HepG2 (cell line): ENCODE measurements around the gene SCRT2. TPM values are rescaled to one million over a fixed set of nuclear protein-coding genes. Genes with fewer than 3 reads are reported as not detected.

Source experiments
- ADNP ChIP-seq: sonication (generic); formaldehyde crosslinking; IDR thresholded peaks from 2 replicates; pipeline ENCODE4 v1.4.0; 2020; ENCODE audit warnings: missing genetic modification reagents
- AKAP8 ChIP-seq: sonication (generic); formaldehyde crosslinking; IDR thresholded peaks from 2 replicates; pipeline ENCODE4 v1.5.1; 2020; ENCODE audit warnings: mild to moderate bottlenecking, missing genetic modification reagents
- BHLHE40 ChIP-seq: IDR thresholded peaks from 2 replicates; pipeline ENCODE4 v1.6.1; 2011; ENCODE audit warnings: low read length, improper control_type of control experiment
- CBX1 ChIP-seq: IDR thresholded peaks from one replicate; pipeline ENCODE4 v1.6.1; 2016; ENCODE audit warnings: antibody characterized with exemption, low read depth
- ETV6 ChIP-seq: sonication (generic); formaldehyde crosslinking; conservative IDR thresholded peaks from 2 replicates; pipeline ENCODE4 v1.4.0; 2020; ENCODE audit warnings: missing genetic modification reagents
- IKZF5 ChIP-seq: IDR thresholded peaks from 2 replicates; pipeline ENCODE4 v1.6.1; 2018; ENCODE audit warnings: missing genetic modification reagents, mild to moderate bottlenecking, missing compliant biosample characterization
- KAT7 ChIP-seq: IDR thresholded peaks from 2 replicates; pipeline ENCODE4 v1.6.1; 2018; ENCODE audit warnings: borderline replicate concordance, missing compliant biosample characterization
- RARA ChIP-seq: IDR thresholded peaks from 2 replicates; pipeline ENCODE4 v1.6.1; 2016; ENCODE audit warnings: missing genetic modification reagents, missing compliant biosample characterization
- SNAI1 ChIP-seq: sonication (generic); formaldehyde crosslinking; IDR thresholded peaks from 2 replicates; pipeline ENCODE4 v1.5.0; 2020; ENCODE audit warnings: mild to moderate bottlenecking, missing genetic modification reagents, borderline replicate concordance
- SP1 ChIP-seq, 2 experiments: fragments of 450-650 bp in 1 of 2; sonication (generic) in 1 of 2; formaldehyde crosslinking in 1 of 2; IDR thresholded peaks; 2 replicates each; pipeline versions ENCODE4 v1.4.0 to v1.6.1; 2016 to 2020; ENCODE audit warnings: missing genetic modification reagents in 1 of 2
- ZIK1 ChIP-seq: sonication (generic); formaldehyde crosslinking; IDR thresholded peaks from 2 replicates; pipeline ENCODE4 v1.5.0; 2020; ENCODE audit warnings: mild to moderate bottlenecking, low read depth, missing genetic modification reagents, borderline replicate concordance
- ZKSCAN1 ChIP-seq: fragments of 150-350 bp; IDR thresholded peaks from 2 replicates; pipeline ENCODE4 v1.6.1; 2014; ENCODE audit warnings: low read length
- ZMAT3 ChIP-seq: sonication (generic); formaldehyde crosslinking; conservative IDR thresholded peaks from 2 replicates; pipeline ENCODE4 v1.7.0; 2021; ENCODE audit warnings: missing genetic modification reagents
- ZNF20 ChIP-seq: sonication (generic); formaldehyde crosslinking; IDR thresholded peaks from 2 replicates; pipeline ENCODE4 v1.4.0; 2020; ENCODE audit warnings: mild to moderate bottlenecking, moderate library complexity, missing genetic modification reagents
- ZNF557 ChIP-seq: sonication (generic); formaldehyde crosslinking; IDR thresholded peaks from 2 replicates; pipeline ENCODE4 v1.4.0; 2020; ENCODE audit warnings: missing genetic modification reagents
- ZNF607 ChIP-seq: sonication (generic); formaldehyde crosslinking; IDR thresholded peaks from 2 replicates; pipeline ENCODE4 v1.5.1; 2020; ENCODE audit warnings: missing genetic modification reagents, mild to moderate bottlenecking, borderline replicate concordance
- ZNF672 ChIP-seq: sonication (generic); formaldehyde crosslinking; IDR thresholded peaks from 2 replicates; pipeline ENCODE4 v1.8.1; 2022; ENCODE audit warnings: missing genetic modification reagents
- ZNF674 ChIP-seq: sonication (generic); formaldehyde crosslinking; IDR thresholded peaks from 2 replicates; pipeline ENCODE4 v1.5.0; 2020; ENCODE audit warnings: low read depth, mild to moderate bottlenecking, missing genetic modification reagents
- ZNF766 ChIP-seq: sonication (generic); formaldehyde crosslinking; IDR thresholded peaks from 2 replicates; pipeline ENCODE4 v1.5.0; 2020; ENCODE audit warnings: missing genetic modification reagents, borderline replicate concordance
- ZNF784 ChIP-seq: sonication (generic); formaldehyde crosslinking; IDR thresholded peaks from 2 replicates; pipeline ENCODE4 v1.5.1; 2020; ENCODE audit warnings: missing genetic modification reagents, mild to moderate bottlenecking, borderline replicate concordance
- ZNF788 ChIP-seq: sonication (generic); formaldehyde crosslinking; IDR thresholded peaks from 2 replicates; pipeline ENCODE4 v1.5.0; 2020; ENCODE audit warnings: mild to moderate bottlenecking, missing genetic modification reagents, borderline replicate concordance
- ZNF883 ChIP-seq: sonication (generic); formaldehyde crosslinking; IDR thresholded peaks from 2 replicates; pipeline ENCODE4 v1.5.1; 2020; ENCODE audit warnings: mild to moderate bottlenecking, missing genetic modification reagents; ENCODE audit errors: not compliant biosample characterization
- polyA plus RNA-seq, 8 experiments: library from polyadenylated mRNA; depleted of rRNA in 3 of 8; stranded (reverse) in 7 of 8; unstranded in 1 of 8; fragments of >200 nt; fragmentation: Illumina TruSeq in 4 of 8; extraction: Trizol in 4 of 8; gene quantifications; 2 replicates each; pipeline versions ENCODE4 v1.2.1 to v1.2.3, GENCODE V29; 2011 to 2016; ENCODE audit warnings: low read depth in 4 of 8, missing spikeins in 1 of 8, mixed read lengths in 1 of 8; ENCODE audit not compliant: insufficient read depth in 1 of 8
- total RNA-seq, 5 experiments: library from RNA; depleted of rRNA; stranded (reverse); fragments of >200 nt; fragmentation: Illumina TruSeq; extraction: Trizol; gene quantifications; 2 replicates each; pipeline ENCODE4 v1.2.3, GENCODE V29; 2016; ENCODE audit warnings: low read depth in 1 of 5
- TF ChIP-seq, protein P1 (sequence below): sonication (generic); formaldehyde crosslinking; IDR thresholded peaks from 2 replicates; pipeline ENCODE4 v1.4.0; 2020; ENCODE audit warnings: low read depth, mild to moderate bottlenecking, missing genetic modification reagents
- TF ChIP-seq, protein P2 (sequence below): sonication (generic); formaldehyde crosslinking; IDR thresholded peaks from 2 replicates; pipeline ENCODE4 v1.8.1; 2023; ENCODE audit warnings: missing genetic modification reagents, mild to moderate bottlenecking, borderline replicate concordance
- TF ChIP-seq, protein P3 (sequence below): IDR thresholded peaks from 2 replicates; pipeline ENCODE4 v1.6.1; 2012; ENCODE audit warnings: low read depth, low read length, improper control_type of control experiment

SCRT2 gene
- total and polyA plus RNA-seq, 2 of the 13 experiments (the other 11 are each of a cell fraction or from before 2014, with no cell fraction given), result not detected

- no peak for TF ChIP-seq ZNF674 (CRISPR knock-in tag)
- no peak for TF ChIP-seq CBX1
- no peak for TF ChIP-seq ZNF20 (CRISPR knock-in tag)
- peak; percentile 94 for TF ChIP-seq RARA (CRISPR knock-in tag)
- TF ChIP-seq ZNF557 (CRISPR knock-in tag), result no peak
- no peak for TF ChIP-seq SP1 (IDR thresholded peaks at IDR 0.05)
- 0 out of 2 replicates have a peak, but pooled peaks have one; percentile 13 for TF ChIP-seq SP1 (CRISPR knock-in tag; IDR thresholded peaks at IDR 0.05)
- TF ChIP-seq, protein P1, sequence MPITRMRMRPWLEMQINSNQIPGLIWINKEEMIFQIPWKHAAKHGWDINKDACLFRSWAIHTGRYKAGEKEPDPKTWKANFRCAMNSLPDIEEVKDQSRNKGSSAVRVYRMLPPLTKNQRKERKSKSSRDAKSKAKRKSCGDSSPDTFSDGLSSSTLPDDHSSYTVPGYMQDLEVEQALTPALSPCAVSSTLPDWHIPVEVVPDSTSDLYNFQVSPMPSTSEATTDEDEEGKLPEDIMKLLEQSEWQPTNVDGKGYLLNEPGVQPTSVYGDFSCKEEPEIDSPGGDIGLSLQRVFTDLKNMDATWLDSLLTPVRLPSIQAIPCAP (CRISPR knock-in tag), result no peak
- TF ChIP-seq ZNF883 (CRISPR knock-in tag), result no peak
- 0 out of 2 replicates have a peak, but pooled peaks have one; percentile 55 for TF ChIP-seq ZNF788 (CRISPR knock-in tag)
- TF ChIP-seq ADNP, result no peak
- no peak for TF ChIP-seq ZIK1 (CRISPR knock-in tag)
- no peak for TF ChIP-seq ZNF607 (CRISPR knock-in tag)
- peak; percentile 56; the same call in 1 of the 2 replicates for TF ChIP-seq BHLHE40
- no peak for TF ChIP-seq ETV6 (CRISPR knock-in tag)
- TF ChIP-seq, protein P2, sequence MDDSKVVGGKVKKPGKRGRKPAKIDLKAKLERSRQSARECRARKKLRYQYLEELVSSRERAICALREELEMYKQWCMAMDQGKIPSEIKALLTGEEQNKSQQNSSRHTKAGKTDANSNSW (CRISPR knock-in tag), result no peak
- TF ChIP-seq ZNF672 (CRISPR knock-in tag), result no peak
- TF ChIP-seq ZNF766 (CRISPR knock-in tag), result 0 out of 2 replicates have a peak, but pooled peaks have one; percentile 12
- TF ChIP-seq IKZF5 (CRISPR knock-in tag), result no peak
- no peak for TF ChIP-seq AKAP8 (CRISPR knock-in tag)
- TF ChIP-seq ZNF784 (CRISPR knock-in tag), result no peak
- TF ChIP-seq SNAI1 (CRISPR knock-in tag), result no peak
- TF ChIP-seq, protein P3, sequence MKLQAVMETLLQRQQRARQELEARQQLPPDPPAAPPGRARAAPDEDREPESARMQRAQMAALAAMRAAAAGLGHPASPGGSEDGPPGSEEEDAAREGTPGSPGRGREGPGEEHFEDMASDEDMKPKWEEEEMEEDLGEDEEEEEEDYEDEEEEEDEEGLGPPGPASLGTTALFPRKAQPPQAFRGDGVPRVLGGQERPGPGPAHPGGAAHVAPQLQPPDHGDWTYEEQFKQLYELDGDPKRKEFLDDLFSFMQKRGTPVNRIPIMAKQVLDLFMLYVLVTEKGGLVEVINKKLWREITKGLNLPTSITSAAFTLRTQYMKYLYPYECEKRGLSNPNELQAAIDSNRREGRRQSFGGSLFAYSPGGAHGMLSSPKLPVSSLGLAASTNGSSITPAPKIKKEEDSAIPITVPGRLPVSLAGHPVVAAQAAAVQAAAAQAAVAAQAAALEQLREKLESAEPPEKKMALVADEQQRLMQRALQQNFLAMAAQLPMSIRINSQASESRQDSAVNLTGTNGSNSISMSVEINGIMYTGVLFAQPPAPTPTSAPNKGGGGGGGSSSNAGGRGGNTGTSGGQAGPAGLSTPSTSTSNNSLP, result no peak; the same call in 1 of the 2 replicates
- TF ChIP-seq KAT7 (CRISPR knock-in tag), result no peak; the same call in 1 of the 2 replicates
- no peak for TF ChIP-seq ZKSCAN1
- TF ChIP-seq ZMAT3 (CRISPR knock-in tag), result no peak
These were observed 29.3 kb downstream of the SCRT2 start (continued) for GRCh38 chr20:646107-646867.
